IMR-90 (cell line): ENCODE measurements around the gene UQCRC2. TPM values are rescaled to one million over a fixed set of nuclear protein-coding genes. Genes with fewer than 3 reads are reported as not detected.

Experiments used
- ATAC-seq: fragments of 200-7000 bp; cut with Tn5 transposase; 2 replicates; pipeline ENCODE4 v1.9.1; 2020; ENCODE audit warnings: low read depth, mild to moderate bottlenecking, moderate library complexity
- BruUV-seq: library from RNA; stranded (reverse); fragments of 400-500 nt; replicated peaks from 2 replicates; lab custom pipeline; 2021; lab: Mats Ljungman, UMichigan
- CTCF ChIA-PET: fragments of 300-600 bp; formaldehyde crosslinking; extraction: SDS; loops from one replicate; lab custom pipeline; 2021; ENCODE audit warnings: antibody characterized with exemption; lab: Yijun Ruan, JAX
- POLR2A ChIA-PET: fragments of 300-600 bp; sonication (Branson Sonifier 250); formaldehyde crosslinking; loops from one replicate; lab custom pipeline; 2022; ENCODE audit warnings: antibody characterized with exemption; ENCODE audit not compliant: unreplicated experiment; lab: Charles Lee
- DNase-seq: peaks from one replicate; pipeline ENCODE4 v3.0.0; 2013
- H2AFZ ChIP-seq: replicated peaks from 2 replicates; pipeline ENCODE3; 2013; ENCODE audit warnings: low read length, mild to moderate bottlenecking; ENCODE audit not compliant: poor library complexity
- H2AK5ac ChIP-seq: 2 replicates; pipeline ENCODE4 v1.6.1; 2013; ENCODE audit warnings: low read depth, low read length, inconsistent platforms
- H2AK9ac ChIP-seq: replicated peaks from 2 replicates; pipeline ENCODE3; 2013; ENCODE audit warnings: mild to moderate bottlenecking, low read depth, low read length, moderate library complexity; ENCODE audit not compliant: poor library complexity
- H2BK120ac ChIP-seq: 2 replicates; pipeline ENCODE4 v1.6.1; 2013; ENCODE audit warnings: low read depth, low read length, inconsistent platforms
- H2BK15ac ChIP-seq: 3 replicates; pipeline ENCODE4 v1.6.1; 2013; ENCODE audit warnings: low read depth, low read length, inconsistent platforms
- H2BK20ac ChIP-seq: 2 replicates; pipeline ENCODE4 v1.6.1; 2013; ENCODE audit warnings: low read depth, mild to moderate bottlenecking, inconsistent platforms, low read length, moderate library complexity
- H2BK5ac ChIP-seq: 2 replicates; pipeline ENCODE4 v1.6.1; 2013; ENCODE audit warnings: mild to moderate bottlenecking, low read depth, low read length, inconsistent platforms; ENCODE audit not compliant: poor library complexity, severe bottlenecking
- H3K14ac ChIP-seq: replicated peaks from 2 replicates; pipeline ENCODE4 v1.6.1; 2013; ENCODE audit warnings: low read depth, low read length, inconsistent platforms
- H3K18ac ChIP-seq: 2 replicates; pipeline ENCODE4 v1.6.1; 2013; ENCODE audit warnings: low read depth, low read length, control low read depth
- H3K23ac ChIP-seq: 2 replicates; pipeline ENCODE4 v1.6.1; 2013; ENCODE audit warnings: low read depth, low read length, inconsistent platforms
- H3K27ac ChIP-seq: 2 replicates; pipeline ENCODE4 v1.5.1; 2013; ENCODE audit warnings: mild to moderate bottlenecking, control low read depth, low read length; ENCODE audit not compliant: insufficient read depth
- H3K27me3 ChIP-seq: 2 replicates; pipeline ENCODE4 v1.6.1; 2013; ENCODE audit warnings: low read length; ENCODE audit not compliant: control insufficient read depth, insufficient read depth
- H3K36me3 ChIP-seq: 2 replicates; pipeline ENCODE4 v1.6.1; 2013; ENCODE audit warnings: low read length, mixed read lengths; ENCODE audit not compliant: control insufficient read depth, insufficient read depth
- H3K4ac ChIP-seq: 2 replicates; pipeline ENCODE4 v1.6.1; 2013; ENCODE audit warnings: low read depth, low read length, inconsistent platforms
- H3K4me1 ChIP-seq: 2 replicates; pipeline ENCODE4 v1.6.1; 2013; ENCODE audit warnings: low read length, mixed read lengths; ENCODE audit not compliant: control insufficient read depth, insufficient read depth
- H3K4me2 ChIP-seq: 2 replicates; pipeline ENCODE4 v1.6.1; 2013; ENCODE audit warnings: low read depth, mild to moderate bottlenecking, control low read depth, low read length, moderate library complexity
- H3K4me3 ChIP-seq: 2 replicates; pipeline ENCODE4 v1.5.1; 2013; ENCODE audit warnings: low read depth, mild to moderate bottlenecking, control low read depth, low read length, moderate library complexity; ENCODE audit not compliant: insufficient read depth
- H3K56ac ChIP-seq: 2 replicates; pipeline ENCODE4 v1.6.1; 2013; ENCODE audit warnings: low read length, inconsistent platforms; ENCODE audit not compliant: insufficient read depth; ENCODE audit errors: extremely low read depth
- H3K79me1 ChIP-seq, 2 experiments: 2 replicates each; pipeline ENCODE4 v1.6.1; 2013; ENCODE audit warnings: low read length in 2 of 2, inconsistent platforms in 1 of 2, low read depth in 1 of 2
- H3K9ac ChIP-seq: 2 replicates; pipeline ENCODE4 v1.6.1; 2013; ENCODE audit warnings: low read depth, low read length, control low read depth
- H3K9me1 ChIP-seq: 2 replicates; pipeline ENCODE4 v1.6.1; 2013; ENCODE audit warnings: low read length, inconsistent platforms; ENCODE audit not compliant: insufficient read depth
- H3K9me3 ChIP-seq: 2 replicates; pipeline ENCODE4 v1.6.1; 2013; ENCODE audit warnings: low read length; ENCODE audit not compliant: control insufficient read depth, insufficient read depth
- H4K20me1 ChIP-seq: 2 replicates; pipeline ENCODE4 v1.6.1; 2013; ENCODE audit warnings: low read length, inconsistent platforms; ENCODE audit not compliant: insufficient read depth
- H4K5ac ChIP-seq: 2 replicates; pipeline ENCODE4 v1.6.1; 2013; ENCODE audit warnings: mild to moderate bottlenecking, low read depth, low read length, control low read depth
- H4K8ac ChIP-seq, 2 experiments: 2 replicates each; pipeline ENCODE4 v1.6.1; 2013; ENCODE audit warnings: low read depth in 2 of 2, low read length in 2 of 2, control low read depth in 1 of 2, inconsistent platforms in 1 of 2
- H4K91ac ChIP-seq: 2 replicates; pipeline ENCODE4 v1.6.1; 2013; ENCODE audit warnings: low read depth, low read length, inconsistent platforms; ENCODE audit not compliant: insufficient read depth
- BHLHE40 ChIP-seq: fragments of 150-350 bp; IDR thresholded peaks from 2 replicates; pipeline ENCODE4 v1.6.1; 2016; ENCODE audit warnings: mild to moderate bottlenecking, low read depth, low read length
- CEBPB ChIP-seq: IDR thresholded peaks from 2 replicates; pipeline ENCODE4 v1.6.1; 2012; ENCODE audit warnings: low read depth, low read length, improper control_type of control experiment
- CHD1 ChIP-seq: IDR thresholded peaks from 2 replicates; pipeline ENCODE4 v1.6.1; 2012; ENCODE audit warnings: low read depth, low read length, improper control_type of control experiment
- ELK1 ChIP-seq: fragments of 150-350 bp; IDR thresholded peaks from 2 replicates; pipeline ENCODE4 v1.6.1; 2016; ENCODE audit warnings: low read depth, mild to moderate bottlenecking, low read length, moderate library complexity, borderline replicate concordance
- FOS ChIP-seq: fragments of 150-350 bp; IDR thresholded peaks from 2 replicates; pipeline ENCODE4 v1.6.1; 2016; ENCODE audit warnings: low read depth, low read length
- MAFK ChIP-seq: IDR thresholded peaks from 2 replicates; pipeline ENCODE4 v1.6.1; 2012; ENCODE audit warnings: low read depth, low read length, improper control_type of control experiment
- MAZ ChIP-seq: IDR thresholded peaks from 2 replicates; pipeline ENCODE4 v1.6.1; 2012; ENCODE audit warnings: low read depth, mild to moderate bottlenecking, low read length, improper control_type of control experiment, moderate library complexity, borderline replicate concordance
- MXI1 ChIP-seq: IDR thresholded peaks from 2 replicates; pipeline ENCODE4 v1.6.1; 2012; ENCODE audit warnings: low read depth, mild to moderate bottlenecking, low read length, moderate library complexity, borderline replicate concordance
- NFE2L2 ChIP-seq: fragments of 150-350 bp; IDR thresholded peaks from 2 replicates; pipeline ENCODE4 v1.6.1; 2016; ENCODE audit warnings: low read depth, mild to moderate bottlenecking, low read length
- POLR2A ChIP-seq: IDR thresholded peaks from 2 replicates; pipeline ENCODE4 v1.6.1; 2012; ENCODE audit warnings: mild to moderate bottlenecking, low read depth, low read length
- RAD21 ChIP-seq: IDR thresholded peaks from 2 replicates; pipeline ENCODE4 v1.6.1; 2012; ENCODE audit warnings: low read length, improper control_type of control experiment
- RCOR1 ChIP-seq: IDR thresholded peaks from 2 replicates; pipeline ENCODE4 v1.6.1; 2012; ENCODE audit warnings: mild to moderate bottlenecking, low read length, improper control_type of control experiment; ENCODE audit not compliant: insufficient replicate concordance
- RFX5 ChIP-seq: IDR thresholded peaks from 2 replicates; pipeline ENCODE4 v1.8.0; 2012; ENCODE audit warnings: low read depth, mild to moderate bottlenecking, low read length, moderate library complexity
- SMC3 ChIP-seq: fragments of 150-350 bp; IDR thresholded peaks from 2 replicates; pipeline ENCODE4 v1.6.1; 2016; ENCODE audit warnings: low read depth, mild to moderate bottlenecking, antibody characterized with exemption, low read length, moderate library complexity
- WGBS, 2 experiments: methylation state at CpG; one replicate each; pipeline versions ENCODE4 v1.1.5 to v1.1.7; 2013; ENCODE audit warnings: missing lambda C conversion rate in 2 of 2; ENCODE audit not compliant: insufficient read length in 1 of 2; ENCODE audit errors: extremely low coverage in 2 of 2; 5-methylcytosine and 5-hydroxymethylcytosine counted together
- dilution Hi-C: fragments of 300-500 bp; cut with HindIII; formaldehyde crosslinking; loops from one replicate; pipeline ENCODE4 v1.14.3; 2018; ENCODE audit warnings: low sequenced_read_pairs; ENCODE audit not compliant: unreplicated experiment
- in situ Hi-C: fragments of 300-500 bp; cut with MboI; formaldehyde crosslinking; loops from 3 replicates; pipeline ENCODE4 v1.14.3; 2019; ENCODE audit warnings: low sequenced_read_pairs, inconsistent platforms, mixed read lengths
- intact Hi-C: fragments of 100-400 bp; cut with micrococcal nuclease; formaldehyde crosslinking; loops from 2 replicates; pipeline ENCODE4 v1.10.0; 2022
- polyA plus RNA-seq, 3 experiments: library from polyadenylated mRNA; depleted of rRNA; stranded (reverse); fragments of >200 nt; gene quantifications; 2 replicates each; pipeline ENCODE4 v1.2.3, GENCODE V29; 2012; ENCODE audit warnings: low replicate concordance in 1 of 3
- total RNA-seq: library from RNA; depleted of rRNA; stranded (reverse); fragments of >200 nt; gene quantifications from 2 replicates; pipeline ENCODE4 v1.2.3, GENCODE V29; 2012
- TF ChIP-seq, protein P1 (sequence below): fragments of 150-350 bp; IDR thresholded peaks from 2 replicates; pipeline ENCODE4 v1.6.1; 2017; ENCODE audit warnings: mild to moderate bottlenecking, antibody characterized with exemption, low read length, low read depth
- TF ChIP-seq, protein P2 (sequence below): conservative IDR thresholded peaks from 2 replicates; pipeline ENCODE4 v1.5.1; 2012; ENCODE audit warnings: mild to moderate bottlenecking, low read depth, low read length, improper control_type of control experiment

UQCRC2 gene
- total and polyA plus RNA-seq, 2 of the 4 experiments (the other 2 are of a cell fraction), result 191 to 284 TPM

DNA sequence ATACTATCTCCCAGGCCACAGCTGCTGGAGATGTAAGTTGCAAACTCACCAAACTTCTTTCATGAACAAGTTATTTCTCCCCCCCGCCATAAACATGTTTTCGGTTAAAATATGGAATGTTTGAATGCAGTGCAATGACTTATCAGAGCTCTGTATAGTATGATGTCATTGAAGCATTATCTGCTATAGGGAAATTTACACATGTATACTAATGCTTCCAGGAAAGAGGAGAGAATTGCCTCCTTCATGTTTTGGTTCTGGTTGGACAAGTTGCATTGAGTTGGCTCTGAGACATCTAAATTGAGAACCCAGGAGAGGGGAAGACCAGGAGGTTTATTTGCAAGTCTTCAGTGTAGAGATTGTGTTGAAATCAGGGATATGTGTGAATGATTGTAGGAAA is 20.8 kb downstream of the UQCRC2 start:
- CTCF ChIA-PET, result no interaction called here
- no peak overlapping the region for H4K91ac ChIP-seq
- H3K36me3 ChIP-seq, result peaks cover 54% of the 10 kb centered on the region
- no peak overlapping the region for H2AFZ ChIP-seq
- H3K9me1 ChIP-seq, result no peaks in the 10 kb centered on the region
- H4K20me1 ChIP-seq, result no peaks in the 10 kb centered on the region
- DNase-seq (no peak), ATAC-seq (no peak)
- no peak overlapping the region for H3K14ac ChIP-seq
- TF ChIP-seq ELK1 (no peak), CHD1 (no peak), MAFK (no peak), RFX5 (no peak), RAD21 (no peak), MAZ (no peak), BHLHE40 (no peak), FOS (no peak), SMC3 (no peak), MXI1 (no peak), NFE2L2 (no peak), POLR2A (no peak), RCOR1 (no peak), CEBPB (no peak)
- TF ChIP-seq, protein P1, sequence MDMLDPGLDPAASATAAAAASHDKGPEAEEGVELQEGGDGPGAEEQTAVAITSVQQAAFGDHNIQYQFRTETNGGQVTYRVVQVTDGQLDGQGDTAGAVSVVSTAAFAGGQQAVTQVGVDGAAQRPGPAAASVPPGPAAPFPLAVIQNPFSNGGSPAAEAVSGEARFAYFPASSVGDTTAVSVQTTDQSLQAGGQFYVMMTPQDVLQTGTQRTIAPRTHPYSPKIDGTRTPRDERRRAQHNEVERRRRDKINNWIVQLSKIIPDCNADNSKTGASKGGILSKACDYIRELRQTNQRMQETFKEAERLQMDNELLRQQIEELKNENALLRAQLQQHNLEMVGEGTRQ, result no peak
- TF ChIP-seq, protein P2, sequence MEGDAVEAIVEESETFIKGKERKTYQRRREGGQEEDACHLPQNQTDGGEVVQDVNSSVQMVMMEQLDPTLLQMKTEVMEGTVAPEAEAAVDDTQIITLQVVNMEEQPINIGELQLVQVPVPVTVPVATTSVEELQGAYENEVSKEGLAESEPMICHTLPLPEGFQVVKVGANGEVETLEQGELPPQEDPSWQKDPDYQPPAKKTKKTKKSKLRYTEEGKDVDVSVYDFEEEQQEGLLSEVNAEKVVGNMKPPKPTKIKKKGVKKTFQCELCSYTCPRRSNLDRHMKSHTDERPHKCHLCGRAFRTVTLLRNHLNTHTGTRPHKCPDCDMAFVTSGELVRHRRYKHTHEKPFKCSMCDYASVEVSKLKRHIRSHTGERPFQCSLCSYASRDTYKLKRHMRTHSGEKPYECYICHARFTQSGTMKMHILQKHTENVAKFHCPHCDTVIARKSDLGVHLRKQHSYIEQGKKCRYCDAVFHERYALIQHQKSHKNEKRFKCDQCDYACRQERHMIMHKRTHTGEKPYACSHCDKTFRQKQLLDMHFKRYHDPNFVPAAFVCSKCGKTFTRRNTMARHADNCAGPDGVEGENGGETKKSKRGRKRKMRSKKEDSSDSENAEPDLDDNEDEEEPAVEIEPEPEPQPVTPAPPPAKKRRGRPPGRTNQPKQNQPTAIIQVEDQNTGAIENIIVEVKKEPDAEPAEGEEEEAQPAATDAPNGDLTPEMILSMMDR, result no peak
- H3K4ac ChIP-seq, result no peak overlapping the region
- H2BK20ac ChIP-seq, result no peak overlapping the region
- H3K18ac ChIP-seq, result no peak overlapping the region
- WGBS, 2 experiments, result no CpG with 5 or more reads among the region's 2 CpGs
- H2AK9ac ChIP-seq, result no peak overlapping the region
- no peak overlapping the region for H2BK5ac ChIP-seq
- in situ Hi-C loops, result no loop called here
- BruUV-seq, result no TSS peak
- POLR2A ChIA-PET, result no interaction called here
- H2BK15ac ChIP-seq, result no peak overlapping the region
- peaks cover 0 to 16% of the 10 kb centered on the region in 2 experiments; a peak in 2 of 4 replicates for H3K79me1 ChIP-seq
- no peaks in the 10 kb centered on the region for H3K27me3 ChIP-seq
- 0 out of 2 replicates have a peak overlapping the region, but pooled peaks have one; percentile 6 for H3K56ac ChIP-seq
- no peak overlapping the region for H4K5ac ChIP-seq
- no peaks in the 10 kb centered on the region for H3K4me1 ChIP-seq
- intact Hi-C loops, result no loop called here
- H3K23ac ChIP-seq, result no peak overlapping the region
- no peak overlapping the region for H3K4me3 ChIP-seq
- no peaks in the 10 kb centered on the region for H3K9me3 ChIP-seq
- H4K8ac ChIP-seq, result no peak overlapping the region
- dilution Hi-C loops, result no loop called here
- no peak overlapping the region for H3K9ac ChIP-seq
- H3K27ac ChIP-seq, result no peak overlapping the region
- H2BK120ac ChIP-seq, result no peak overlapping the region
- H2AK5ac ChIP-seq, result no peak overlapping the region
- H3K4me2 ChIP-seq, result no peak overlapping the region
